ENCODE data around the gene CRK.
"Not testable (repeated sequence)": the region's sequence is repeated elsewhere in the genome, so short reads cannot be mapped to it uniquely, and the experiment has no call there.

The CRK gene

DNA sequence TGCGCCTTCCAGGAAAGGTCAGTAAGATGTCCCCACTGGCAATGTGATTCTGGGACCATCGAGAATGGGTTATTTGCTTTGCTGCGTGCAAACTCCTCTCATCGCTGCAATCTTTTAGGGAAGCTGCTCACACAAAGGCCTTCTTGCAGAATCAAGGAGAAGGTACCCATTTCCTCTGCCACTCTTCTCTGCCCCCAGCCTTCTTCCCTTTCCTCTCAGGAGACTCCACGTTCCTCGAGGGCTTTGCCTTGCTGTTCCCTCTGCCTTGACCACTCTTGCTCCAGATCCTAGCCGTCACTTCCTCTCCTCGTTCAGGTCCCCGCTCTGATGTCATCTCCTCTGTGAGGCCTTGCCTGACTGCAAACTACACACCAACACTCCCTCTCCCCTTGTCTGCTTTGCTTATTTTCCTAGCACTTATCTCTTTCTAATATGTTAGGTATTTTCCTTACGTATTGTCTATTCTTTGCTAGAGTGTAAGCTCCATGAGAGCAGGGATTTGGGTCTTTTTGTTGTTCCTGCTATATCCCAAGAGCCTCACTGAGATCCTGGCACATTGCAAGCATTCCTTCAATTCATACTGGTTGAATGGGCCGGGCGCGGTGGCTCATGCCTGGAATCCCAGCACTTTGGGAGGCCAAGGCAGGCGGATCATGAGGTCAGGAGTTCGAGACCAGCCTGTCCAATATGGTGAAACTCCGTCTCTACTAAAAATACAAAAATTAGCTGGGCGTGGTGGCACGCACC, 5.3 kb upstream of the CRK start:
- peak; percentile 45 for DNase-seq (ENCODE audit: low read depth)
- TF ChIP-seq, protein P1, sequence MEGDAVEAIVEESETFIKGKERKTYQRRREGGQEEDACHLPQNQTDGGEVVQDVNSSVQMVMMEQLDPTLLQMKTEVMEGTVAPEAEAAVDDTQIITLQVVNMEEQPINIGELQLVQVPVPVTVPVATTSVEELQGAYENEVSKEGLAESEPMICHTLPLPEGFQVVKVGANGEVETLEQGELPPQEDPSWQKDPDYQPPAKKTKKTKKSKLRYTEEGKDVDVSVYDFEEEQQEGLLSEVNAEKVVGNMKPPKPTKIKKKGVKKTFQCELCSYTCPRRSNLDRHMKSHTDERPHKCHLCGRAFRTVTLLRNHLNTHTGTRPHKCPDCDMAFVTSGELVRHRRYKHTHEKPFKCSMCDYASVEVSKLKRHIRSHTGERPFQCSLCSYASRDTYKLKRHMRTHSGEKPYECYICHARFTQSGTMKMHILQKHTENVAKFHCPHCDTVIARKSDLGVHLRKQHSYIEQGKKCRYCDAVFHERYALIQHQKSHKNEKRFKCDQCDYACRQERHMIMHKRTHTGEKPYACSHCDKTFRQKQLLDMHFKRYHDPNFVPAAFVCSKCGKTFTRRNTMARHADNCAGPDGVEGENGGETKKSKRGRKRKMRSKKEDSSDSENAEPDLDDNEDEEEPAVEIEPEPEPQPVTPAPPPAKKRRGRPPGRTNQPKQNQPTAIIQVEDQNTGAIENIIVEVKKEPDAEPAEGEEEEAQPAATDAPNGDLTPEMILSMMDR (IDR thresholded peaks at IDR 0.05; ENCODE audit: low read depth, low read length) = no peak
- TF ChIP-seq MAX (IDR thresholded peaks at IDR 0.05; ENCODE audit: low read depth, low read length) = no peak
- TF ChIP-seq POLR2A (IDR thresholded peaks at IDR 0.05; ENCODE audit: extremely low read depth, insufficient read length) = no peak
- no peak for TF ChIP-seq MYC (IDR thresholded peaks at IDR 0.05; ENCODE audit: low read depth, low read length)
- H3K4me3 ChIP-seq (ENCODE audit: low read depth, low read length) = no peak overlapping the region

DNA sequence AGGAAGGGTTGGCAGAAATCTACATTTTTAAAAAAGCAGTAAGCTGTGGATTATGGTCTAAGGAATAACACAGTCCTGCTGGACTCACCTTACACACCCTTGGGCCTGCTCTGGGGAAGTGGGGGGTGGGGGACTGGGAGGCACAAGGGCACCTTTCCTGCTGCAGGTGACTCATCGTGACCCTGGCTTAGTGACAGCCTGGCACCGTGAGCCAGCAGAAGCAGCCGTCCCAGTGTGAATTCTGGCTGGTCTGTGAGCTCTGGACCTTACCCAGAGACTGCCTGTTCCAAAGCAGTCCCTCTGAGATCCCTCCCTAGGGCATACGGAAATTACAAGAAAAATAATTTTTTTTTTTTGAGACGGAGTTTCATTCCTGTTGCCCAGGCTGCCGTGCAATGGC, 4.2 kb upstream of the CRK start:
- DNase-seq (ENCODE audit: low read depth) = no peak
- no peak overlapping the region for H3K4me3 ChIP-seq (ENCODE audit: low read depth, low read length)
- TF ChIP-seq MAX (IDR thresholded peaks at IDR 0.05; ENCODE audit: low read depth, low read length) (no peak), MYC (IDR thresholded peaks at IDR 0.05; ENCODE audit: low read depth, low read length) (no peak), POLR2A (IDR thresholded peaks at IDR 0.05; ENCODE audit: extremely low read depth, insufficient read length) (no peak)
- TF ChIP-seq, protein P1 (IDR thresholded peaks at IDR 0.05; ENCODE audit: low read depth, low read length) = no peak

GRCh38 chr17:1455291-1455796, 688 bp downstream of the CRK start:
- peak; percentile 61 for DNase-seq (ENCODE audit: low read depth)
- TF ChIP-seq, protein P1 (IDR thresholded peaks at IDR 0.05; ENCODE audit: low read depth, low read length) = peak; percentile 33
- no peak for TF ChIP-seq MYC (IDR thresholded peaks at IDR 0.05; ENCODE audit: low read depth, low read length)
- H3K4me3 ChIP-seq (ENCODE audit: low read depth, low read length) = peak overlapping the region; percentile 72

DNA sequence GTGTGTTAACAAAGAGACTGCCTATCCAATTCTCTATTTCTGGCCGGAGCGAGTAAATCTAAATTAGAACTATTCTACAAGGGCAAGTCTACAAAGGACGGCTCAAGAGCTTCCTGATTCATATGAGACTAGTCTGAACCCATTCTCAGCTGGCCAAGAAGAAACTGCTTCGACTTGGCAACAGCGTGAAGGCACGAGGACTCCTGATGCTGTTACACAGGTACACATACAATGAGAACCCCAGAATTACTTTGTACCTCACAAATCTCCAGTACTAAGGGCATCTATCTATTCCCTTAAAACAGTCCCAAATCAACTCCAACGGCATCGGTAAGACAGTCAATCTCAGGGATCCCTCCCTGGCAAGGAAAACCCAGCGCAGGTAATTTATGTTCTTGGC, 1.5 kb downstream of the CRK start:
- H3K4me3 ChIP-seq (ENCODE audit: low read depth, low read length) = peak overlapping the region; percentile 72
- TF ChIP-seq, protein P1 (IDR thresholded peaks at IDR 0.05; ENCODE audit: low read depth, low read length) = no peak
- DNase-seq (ENCODE audit: low read depth) = no peak

GRCh38 chr17:1453694-1454093, 2.3 kb downstream of the CRK start:
- H3K4me3 ChIP-seq (ENCODE audit: low read depth, low read length); DNase-seq (ENCODE audit: low read depth): not testable (repeated sequence)

- no peak for TF ChIP-seq POLR2A (IDR thresholded peaks at IDR 0.05; ENCODE audit: extremely low read depth, insufficient read length)
- no peak for TF ChIP-seq MYC (IDR thresholded peaks at IDR 0.05; ENCODE audit: low read depth, low read length)
- no peak for TF ChIP-seq MAX (IDR thresholded peaks at IDR 0.05; ENCODE audit: low read depth, low read length)
- TF ChIP-seq, protein P1 (IDR thresholded peaks at IDR 0.05; ENCODE audit: low read depth, low read length) = no peak
- DNase-seq (ENCODE audit: low read depth) = no peak
- H3K4me3 ChIP-seq (ENCODE audit: low read depth, low read length) = no peak overlapping the region
These were observed 3.2 kb downstream of the CRK start for GRCh38 chr17:1452836-1453235.

- DNase-seq (ENCODE audit: low read depth); H3K4me3 ChIP-seq (ENCODE audit: low read depth, low read length): not testable (repeated sequence)
These were observed 5.8 kb downstream of the CRK start for GRCh38 chr17:1450261-1450660.

Data from NB4 (cell line).